Ascending aorta (tissue), 2 donors: ENCODE results near the gene KLF15. TPM values are rescaled to one million over a fixed set of nuclear protein-coding genes. Genes with fewer than 3 reads are reported as not detected.
A peak's percentile ranks its signal among the peaks of the same experiment; 100 is the strongest.

Experiments used
- DNase-seq, 2 donors: peaks; one replicate each; pipeline ENCODE4 v3.0.0-alpha.2; 2019; ENCODE audit warnings: low spot score in 2 of 2
- H3K27ac ChIP-seq, 2 donors: fragments of 200-600 bp; sonication (generic); one replicate each; pipeline ENCODE4 v1.5.1; 2016 to 2017; ENCODE audit warnings: mild to moderate bottlenecking in 1 of 2
- H3K27me3 ChIP-seq: fragments of 200-600 bp; sonication (generic); one replicate; pipeline ENCODE4 v1.5.1; 2017
- H3K36me3 ChIP-seq, 2 donors: fragments of 200-600 bp; sonication (generic); one replicate each; pipeline ENCODE4 v1.5.1; 2016
- H3K4me1 ChIP-seq, 2 donors: fragments of 200-600 bp; sonication (generic); one replicate each; pipeline ENCODE4 v1.5.1; 2016 to 2017; ENCODE audit warnings: mild to moderate bottlenecking in 1 of 2
- H3K4me3 ChIP-seq, 2 donors: fragments of 200-600 bp; sonication (generic); one replicate each; pipeline ENCODE4 v1.5.1; 2016 to 2017; ENCODE audit warnings: mild to moderate bottlenecking in 1 of 2
- H3K9me3 ChIP-seq, 2 donors: fragments of 200-600 bp; sonication (generic); one replicate each; pipeline ENCODE4 v1.5.1; 2016
- CTCF ChIP-seq, 3 experiments: fragments of 200-600 bp in 2 of 3; fragments of 450-650 bp in 1 of 3; sonication (generic) in 2 of 3; IDR thresholded peaks; one replicate each; pipeline ENCODE4 v1.5.1; 2016 to 2019; ENCODE audit warnings: antibody characterized with exemption in 3 of 3, mild to moderate bottlenecking in 1 of 3, moderate library complexity in 1 of 3
- intact Hi-C: fragments of 100-400 bp; cut with DNase I; formaldehyde crosslinking; loops from one replicate; pipeline ENCODE4 v1.15.1; 2023
- total RNA-seq: library from RNA; depleted of rRNA; stranded (reverse); fragments of >200 nt; gene quantifications from one replicate; pipeline ENCODE4 v1.1.0, GENCODE V29; 2016

The KLF15 gene
- total RNA-seq, 1 donor from 2014 or later, result 74.0 TPM

GRCh38 chr3:126401611-126402160 lies 44.5 kb upstream of the KLF15 start:
- intact Hi-C loops, result no loop called here
- peak in 1 of 2 donors; percentile 48 for DNase-seq

GRCh38 chr3:126399756-126400155 lies 42.5 kb upstream of the KLF15 start:
- H3K9me3 ChIP-seq, result no peaks in the 10 kb centered on the region
- no peak overlapping the region for H3K27ac ChIP-seq
- no peaks in the 10 kb centered on the region for H3K27me3 ChIP-seq
- H3K4me1 ChIP-seq, result no peaks in the 10 kb centered on the region
- no peaks in the 10 kb centered on the region for H3K36me3 ChIP-seq
- intact Hi-C loops, result no loop called here
- no peak for TF ChIP-seq CTCF (IDR thresholded peaks at IDR 0.05)
- no peak for DNase-seq
- no peak overlapping the region for H3K4me3 ChIP-seq

More at GRCh38 chr3:126401611-126402160, 44.5 kb upstream of the KLF15 start:
- Histone ChIP-seq H3K27me3 (no peaks in the 10 kb centered on the region), H3K36me3 (no peaks in the 10 kb centered on the region), H3K4me3 (no peak overlapping the region), H3K4me1 (no peaks in the 10 kb centered on the region), H3K9me3 (no peaks in the 10 kb centered on the region), H3K27ac (no peak overlapping the region)
- no peak for TF ChIP-seq CTCF (IDR thresholded peaks at IDR 0.05)

- Histone ChIP-seq H3K9me3 (no peaks in the 10 kb centered on the region), H3K27me3 (no peaks in the 10 kb centered on the region), H3K4me1 (no peaks in the 10 kb centered on the region), H3K27ac (no peak overlapping the region), H3K36me3 (no peaks in the 10 kb centered on the region), H3K4me3 (no peak overlapping the region)
- no peak for DNase-seq
- TF ChIP-seq CTCF (IDR thresholded peaks at IDR 0.05), result no peak
- intact Hi-C loops, result no loop called here
Observed at GRCh38 chr3:126399351-126399735, 42.1 kb upstream of the KLF15 start.

- no peak overlapping the region for H3K27ac ChIP-seq
- no peak overlapping the region for H3K4me3 ChIP-seq
- no peaks in the 10 kb centered on the region for H3K4me1 ChIP-seq
- TF ChIP-seq CTCF (IDR thresholded peaks at IDR 0.05), result no peak
- DNase-seq, result no peak
- intact Hi-C loops, result no loop called here
- no peaks in the 10 kb centered on the region for H3K36me3 ChIP-seq
- H3K27me3 ChIP-seq, result no peaks in the 10 kb centered on the region
- no peaks in the 10 kb centered on the region for H3K9me3 ChIP-seq
Observed at GRCh38 chr3:126398423-126399350, 41.5 kb upstream of the KLF15 start.

GRCh38 chr3:126397610-126398422 lies 40.6 kb upstream of the KLF15 start:
- intact Hi-C loops, result no loop called here
- H3K4me1 ChIP-seq, result no peaks in the 10 kb centered on the region
- H3K27ac ChIP-seq, result no peak overlapping the region
- TF ChIP-seq CTCF (IDR thresholded peaks at IDR 0.05), result no peak
- H3K4me3 ChIP-seq, result no peak overlapping the region
- DNase-seq, result no peak
- H3K27me3 ChIP-seq, result no peaks in the 10 kb centered on the region
- no peaks in the 10 kb centered on the region for H3K36me3 ChIP-seq
- no peaks in the 10 kb centered on the region for H3K9me3 ChIP-seq
